MCF 10A (cell line): Measurements from ENCODE around the gene DTL. TPM values are rescaled to one million over a fixed set of nuclear protein-coding genes. Genes with fewer than 3 reads are reported as not detected.
A peak's percentile ranks its signal among the peaks of the same experiment; 100 is the strongest.

ENCODE experiments used
- BruUV-seq: library from RNA; stranded (reverse); fragments of 400-500 nt; replicated peaks from 2 replicates; lab custom pipeline; 2021; lab: Mats Ljungman, UMichigan
- CTCF ChIA-PET: fragments of 300-600 bp; sonication (Branson Sonifier 250); formaldehyde crosslinking; extraction: SDS; loops from one replicate; lab custom pipeline; 2021; ENCODE audit warnings: antibody characterized with exemption, inconsistent platforms; lab: Yijun Ruan, JAX
- POLR2A ChIA-PET: fragments of 300-600, 350-650 bp; sonication (Branson Sonifier 250); formaldehyde crosslinking; extraction: SDS; loops from one replicate; lab custom pipeline; 2020; ENCODE audit warnings: antibody characterized with exemption, inconsistent platforms; lab: Yijun Ruan, JAX
- DNase-seq: peaks from one replicate; pipeline ENCODE4 v3.0.0-alpha.2; 2018; ENCODE audit not compliant: unreplicated experiment
- H3K27ac Mint-ChIP-seq: one replicate; pipeline ENCODE4 v1.8.0; 2022; ENCODE audit warnings: mild to moderate bottlenecking, low read depth, mixed read lengths; ENCODE audit not compliant: unreplicated experiment
- H3K27me3 Mint-ChIP-seq: one replicate; pipeline ENCODE4 v1.8.0; 2022; ENCODE audit warnings: mixed read lengths; ENCODE audit not compliant: insufficient read depth, unreplicated experiment
- H3K36me3 Mint-ChIP-seq: one replicate; pipeline ENCODE4 v1.8.0; 2022; ENCODE audit warnings: mild to moderate bottlenecking, moderate library complexity, mixed read lengths; ENCODE audit not compliant: insufficient read depth, unreplicated experiment
- H3K4me1 Mint-ChIP-seq: one replicate; pipeline ENCODE4 v1.8.0; 2022; ENCODE audit warnings: mixed read lengths; ENCODE audit not compliant: insufficient read depth, unreplicated experiment
- H3K4me3 Mint-ChIP-seq: one replicate; pipeline ENCODE4 v1.8.0; 2022; ENCODE audit warnings: mild to moderate bottlenecking, moderate library complexity, mixed read lengths; ENCODE audit not compliant: unreplicated experiment
- H3K9me3 Mint-ChIP-seq: one replicate; pipeline ENCODE4 v1.8.0; 2022; ENCODE audit warnings: mixed read lengths; ENCODE audit not compliant: unreplicated experiment
- intact Hi-C: fragments of 100-400 bp; cut with micrococcal nuclease; formaldehyde crosslinking; loops from 2 replicates; pipeline ENCODE4 v1.14.1; 2022
- total RNA-seq: library from RNA; stranded (reverse); gene quantifications from 2 replicates; pipeline ENCODE4 v1.2.3, GENCODE V29; 2022
- TF ChIP-seq, protein P1 (sequence below): fragments of 200-600 bp; IDR thresholded peaks from one replicate; pipeline ENCODE4 v1.8.0; 2022; ENCODE audit warnings: antibody characterized with exemption, mild to moderate bottlenecking; ENCODE audit not compliant: unreplicated experiment

DTL gene
- total RNA-seq, 1 experiment from 2014 or later = 34.4 TPM

- no peak overlapping the region for H3K27ac Mint-ChIP-seq
- peaks cover 13% of the 10 kb centered on the region for H3K4me1 Mint-ChIP-seq
- H3K36me3 Mint-ChIP-seq = peaks cover 16% of the 10 kb centered on the region
- H3K4me3 Mint-ChIP-seq = no peak overlapping the region
- TF ChIP-seq, protein P1, sequence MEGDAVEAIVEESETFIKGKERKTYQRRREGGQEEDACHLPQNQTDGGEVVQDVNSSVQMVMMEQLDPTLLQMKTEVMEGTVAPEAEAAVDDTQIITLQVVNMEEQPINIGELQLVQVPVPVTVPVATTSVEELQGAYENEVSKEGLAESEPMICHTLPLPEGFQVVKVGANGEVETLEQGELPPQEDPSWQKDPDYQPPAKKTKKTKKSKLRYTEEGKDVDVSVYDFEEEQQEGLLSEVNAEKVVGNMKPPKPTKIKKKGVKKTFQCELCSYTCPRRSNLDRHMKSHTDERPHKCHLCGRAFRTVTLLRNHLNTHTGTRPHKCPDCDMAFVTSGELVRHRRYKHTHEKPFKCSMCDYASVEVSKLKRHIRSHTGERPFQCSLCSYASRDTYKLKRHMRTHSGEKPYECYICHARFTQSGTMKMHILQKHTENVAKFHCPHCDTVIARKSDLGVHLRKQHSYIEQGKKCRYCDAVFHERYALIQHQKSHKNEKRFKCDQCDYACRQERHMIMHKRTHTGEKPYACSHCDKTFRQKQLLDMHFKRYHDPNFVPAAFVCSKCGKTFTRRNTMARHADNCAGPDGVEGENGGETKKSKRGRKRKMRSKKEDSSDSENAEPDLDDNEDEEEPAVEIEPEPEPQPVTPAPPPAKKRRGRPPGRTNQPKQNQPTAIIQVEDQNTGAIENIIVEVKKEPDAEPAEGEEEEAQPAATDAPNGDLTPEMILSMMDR = no peak
- ChIA-PET CTCF (interaction anchor here (0.7 to 6.0 kb wide), 5 partner anchors 162 to 382 kb away, joined by 3 to 43 read pairs (median 3); no protein-coding TSS in a partner anchor), POLR2A (interaction anchor here (0.6 to 4.0 kb wide), 2 partner anchors 13 to 288 kb away, joined by 4 to 20 read pairs; no protein-coding TSS in a partner anchor)
- intact Hi-C loops = loop anchor here (5.0 kb wide), 1 partner anchor 707 kb away; no protein-coding TSS in a partner anchor
- no peaks in the 10 kb centered on the region for H3K9me3 Mint-ChIP-seq
- DNase-seq = no peak
- BruUV-seq = no TSS peak
- H3K27me3 Mint-ChIP-seq = no peaks in the 10 kb centered on the region
Measured at GRCh38 chr1:212074856-212075255, 39.3 kb downstream of the DTL start.

DNA sequence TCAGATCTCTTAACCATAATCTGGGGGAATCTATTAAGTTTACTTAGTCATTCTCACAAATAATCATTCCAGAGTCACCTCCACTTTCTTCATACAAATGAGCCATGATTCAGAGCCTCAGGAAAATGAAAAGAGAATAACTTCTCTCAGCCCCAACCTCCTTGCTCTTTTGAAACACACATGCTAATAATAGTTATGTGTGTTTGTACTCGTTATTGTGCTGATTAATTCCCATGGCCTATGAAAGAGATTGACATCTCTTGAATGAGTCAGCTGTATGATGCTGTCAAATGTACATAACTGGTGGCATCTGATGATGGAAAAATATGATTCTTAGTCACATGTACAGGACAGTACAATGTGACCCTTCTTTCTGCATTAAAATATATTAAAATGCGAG is 41.5 kb downstream of the DTL start:
- TF ChIP-seq, protein P1 = no peak
- CTCF ChIA-PET = interaction anchor here (0.7 to 6.0 kb wide), 13 partner anchors 12 to 705 kb away, joined by 3 to 43 read pairs (median 4); no protein-coding TSS in a partner anchor

DNA sequence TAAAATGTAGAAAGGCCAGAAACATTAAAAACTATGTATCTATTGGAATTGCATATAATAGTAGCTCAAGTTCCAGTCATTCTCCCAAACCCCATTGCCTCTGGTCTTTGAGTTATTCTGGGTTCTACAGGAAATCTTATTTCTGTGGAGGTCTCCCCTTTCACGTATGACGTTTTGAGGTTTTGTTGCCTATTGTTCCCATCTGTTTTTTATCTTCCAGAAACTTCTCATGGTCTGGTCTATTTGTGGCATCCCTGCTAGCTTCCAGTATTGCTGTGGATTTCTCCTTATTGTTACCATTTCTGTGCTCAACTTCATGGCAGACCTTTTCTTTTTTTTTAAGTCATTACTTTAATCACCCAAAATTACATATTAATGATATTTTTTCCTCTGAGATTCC is 43.3 kb downstream of the DTL start:
- no peak overlapping the region for H3K27ac Mint-ChIP-seq
- no peaks in the 10 kb centered on the region for H3K9me3 Mint-ChIP-seq
- no TSS peak for BruUV-seq
- H3K4me1 Mint-ChIP-seq = peaks cover 13% of the 10 kb centered on the region
- POLR2A ChIA-PET = interaction anchor here (0.9 to 2.1 kb wide), 4 partner anchors 9 to 206 kb away, joined by 4 to 12 read pairs (median 4); no protein-coding TSS in a partner anchor
- TF ChIP-seq, protein P1 = no peak
- H3K36me3 Mint-ChIP-seq = peaks cover 10% of the 10 kb centered on the region
- H3K27me3 Mint-ChIP-seq = no peaks in the 10 kb centered on the region
- CTCF ChIA-PET = interaction anchor here (0.7 to 6.0 kb wide), 8 partner anchors 7 to 378 kb away, joined by 3 to 47 read pairs (median 8); no protein-coding TSS in a partner anchor
- no peak for DNase-seq
- intact Hi-C loops = no loop called here
- no peak overlapping the region for H3K4me3 Mint-ChIP-seq

More for the DNA sequence above, 41.5 kb downstream of the DTL start:
- H3K27me3 Mint-ChIP-seq = no peaks in the 10 kb centered on the region
- no peak overlapping the region for H3K4me3 Mint-ChIP-seq
- H3K9me3 Mint-ChIP-seq = no peaks in the 10 kb centered on the region
- peaks cover 13% of the 10 kb centered on the region for H3K4me1 Mint-ChIP-seq
- peaks cover 16% of the 10 kb centered on the region for H3K36me3 Mint-ChIP-seq
- DNase-seq = peak; percentile 51
- POLR2A ChIA-PET = interaction anchor here (1.0 to 4.0 kb wide), 7 partner anchors 11 to 230 kb away, joined by 3 to 24 read pairs (median 8); partner anchors contain the start of genes DTL, INTS7 and PPP2R5A
- intact Hi-C loops = no loop called here
- H3K27ac Mint-ChIP-seq = peak overlapping the region; percentile 41
- no TSS peak for BruUV-seq

DNA sequence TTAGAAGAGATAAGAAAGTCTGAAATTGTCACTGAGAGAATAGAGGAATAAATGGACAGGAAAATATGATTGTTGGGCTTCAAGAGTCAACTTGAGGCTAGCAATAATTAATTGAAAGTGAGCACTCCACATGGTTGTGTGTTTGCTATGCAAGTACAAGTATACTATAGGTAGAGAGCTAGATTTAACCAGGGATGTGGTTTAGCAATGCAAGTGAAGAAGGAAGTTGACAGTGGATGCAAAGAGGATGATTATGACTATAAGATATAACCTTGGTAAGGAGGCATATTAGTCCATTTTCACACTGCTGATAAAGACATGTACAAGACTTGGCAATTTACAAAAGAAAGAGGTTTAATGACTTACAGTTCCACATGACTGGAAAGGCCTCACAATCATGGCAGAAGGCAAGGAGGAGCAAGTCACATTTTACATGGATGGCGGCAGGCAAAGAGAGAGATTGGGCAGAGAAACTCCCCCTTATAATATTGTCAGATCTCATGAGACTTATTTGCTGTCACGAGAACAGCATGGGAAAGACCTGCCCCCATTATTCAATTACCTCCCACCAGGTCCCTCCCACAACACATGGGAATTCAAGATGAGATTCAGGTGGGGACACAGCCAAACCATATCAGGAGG is 47.3 kb downstream of the DTL start:
- Mint-ChIP-seq H3K4me1 (no peaks in the 10 kb centered on the region), H3K27me3 (no peaks in the 10 kb centered on the region), H3K4me3 (no peak overlapping the region), H3K36me3 (peaks cover 17% of the 10 kb centered on the region), H3K27ac (no peak overlapping the region), H3K9me3 (no peaks in the 10 kb centered on the region)
- ChIA-PET CTCF (interaction anchor here (1.4 to 5.1 kb wide), 4 partner anchors 11 to 284 kb away, joined by 5 to 47 read pairs (median 11); no protein-coding TSS in a partner anchor), POLR2A (interaction anchor here (0.5 kb wide), 1 partner anchor 788 kb away, joined by 3 read pairs; no protein-coding TSS in a partner anchor)
- no peak for DNase-seq
- intact Hi-C loops = no loop called here
- no TSS peak for BruUV-seq
- TF ChIP-seq, protein P1 = no peak
